Skeletal muscle tissue (tissue), 4 donors: Measurements from ENCODE around the gene CELA1. TPM values are rescaled to one million over a fixed set of nuclear protein-coding genes. Genes with fewer than 3 reads are reported as not detected.
"Not testable (repeated sequence)": the region's sequence is repeated elsewhere in the genome, so short reads cannot be mapped to it uniquely, and the experiment has no call there.

Experiments
- H3K27ac ChIP-seq: one replicate; pipeline ENCODE4 v1.7.0; 2013; ENCODE audit warnings: mild to moderate bottlenecking, low read depth, low read length, inconsistent platforms
- H3K27me3 ChIP-seq, 3 donors: one replicate each; pipeline ENCODE4 v1.7.0; 2013; ENCODE audit warnings: low read length in 3 of 3; ENCODE audit not compliant: control insufficient read depth in 3 of 3, insufficient read depth in 3 of 3
- H3K36me3 ChIP-seq, 3 donors: one replicate each; pipeline ENCODE4 v1.7.0; 2013; ENCODE audit warnings: low read length in 3 of 3; ENCODE audit not compliant: control insufficient read depth in 3 of 3, insufficient read depth in 3 of 3
- H3K4me1 ChIP-seq, 3 donors: one replicate each; pipeline ENCODE4 v1.7.0; 2013; ENCODE audit warnings: low read length in 3 of 3, mild to moderate bottlenecking in 3 of 3; ENCODE audit not compliant: control insufficient read depth in 3 of 3, insufficient read depth in 3 of 3
- H3K4me3 ChIP-seq, 3 donors: one replicate each; pipeline ENCODE4 v1.7.0; 2013; ENCODE audit warnings: low read length in 3 of 3
- H3K9ac ChIP-seq, 3 donors: one replicate each; pipeline ENCODE4 v1.7.0; 2013; ENCODE audit warnings: low read length in 3 of 3, mild to moderate bottlenecking in 3 of 3, moderate library complexity in 2 of 3, low read depth in 1 of 3
- H3K9me3 ChIP-seq, 3 donors: one replicate each; pipeline ENCODE4 v1.7.0; 2013; ENCODE audit warnings: low read length in 3 of 3; ENCODE audit not compliant: control insufficient read depth in 3 of 3
- total RNA-seq: library from RNA; depleted of rRNA; stranded (reverse); fragments of >200 nt; gene quantifications from one replicate; pipeline ENCODE4 v1.2.3, GENCODE V29; 2014
- donor health status: Osteomylitis.

Gene CELA1
- total RNA-seq, 1 donor from 2014 or later, result not detected

DNA sequence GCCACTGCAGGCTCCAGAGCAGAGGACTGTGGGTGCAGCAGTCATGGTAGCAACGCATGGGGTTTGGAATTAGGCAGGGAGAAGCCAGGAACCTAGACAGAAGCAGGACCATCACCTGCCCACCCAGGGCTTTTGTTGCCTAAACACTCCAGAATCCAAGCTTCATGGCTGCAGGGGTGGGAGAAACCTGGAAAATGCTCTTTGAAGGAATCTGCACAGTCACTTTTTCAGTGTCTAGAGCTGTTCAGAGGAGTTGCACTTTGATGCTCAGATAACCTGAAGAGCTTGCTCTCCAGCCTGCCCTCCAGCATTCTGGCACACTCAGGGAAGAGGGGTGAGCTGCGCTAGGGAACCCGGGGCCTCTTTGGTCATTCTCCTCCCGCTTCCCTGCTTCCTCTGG is 1.6 kb upstream of the CELA1 start:
- no peaks in the 10 kb centered on the region for H3K27me3 ChIP-seq
- H3K9me3 ChIP-seq, result no peaks in the 10 kb centered on the region
- H3K4me1 ChIP-seq, result no peaks in the 10 kb centered on the region
- no peak overlapping the region for H3K9ac ChIP-seq
- no peak overlapping the region for H3K27ac ChIP-seq
- no peak overlapping the region for H3K4me3 ChIP-seq
- no peaks in the 10 kb centered on the region for H3K36me3 ChIP-seq

- Histone ChIP-seq H3K27me3 (no peaks in the 10 kb centered on the region), H3K9ac (no peak overlapping the region), H3K9me3 (no peaks in the 10 kb centered on the region), H3K4me1 (peaks cover 4 to 5% (median 4%) of the 10 kb centered on the region in 3 donors), H3K4me3 (no peak overlapping the region), H3K27ac (no peak overlapping the region), H3K36me3 (no peaks in the 10 kb centered on the region)
Measured at GRCh38 chr12:51345681-51346080, 798 bp downstream of the CELA1 start.

GRCh38 chr12:51343201-51343600 is 3.3 kb downstream of the CELA1 start:
- peaks cover 4 to 5% (median 4%) of the 10 kb centered on the region in 3 donors for H3K4me1 ChIP-seq
- H3K36me3 ChIP-seq, result no peaks in the 10 kb centered on the region
- no peak overlapping the region for H3K27ac ChIP-seq
- no peaks in the 10 kb centered on the region for H3K27me3 ChIP-seq
- no peak overlapping the region for H3K9ac ChIP-seq
- no peak overlapping the region for H3K4me3 ChIP-seq
- no peaks in the 10 kb centered on the region for H3K9me3 ChIP-seq

DNA sequence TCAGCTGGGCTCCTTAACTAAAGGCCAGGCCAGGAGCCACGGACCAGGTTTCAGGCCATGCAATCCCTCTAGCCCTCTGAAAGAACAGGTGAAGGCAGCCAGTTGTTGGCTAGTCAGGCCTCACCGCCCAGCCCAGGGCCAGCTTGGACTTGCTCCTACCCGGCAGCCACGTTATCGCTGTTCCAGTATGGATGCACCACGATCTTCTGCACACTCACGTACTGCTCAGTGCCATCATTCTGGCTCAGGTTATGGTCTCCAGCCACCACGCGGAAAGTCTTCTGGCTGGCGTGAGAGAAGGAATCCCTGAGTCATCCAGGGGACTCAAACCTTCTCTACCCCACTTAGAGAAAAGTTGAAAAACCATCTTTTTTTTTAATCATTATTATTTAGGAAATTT is 4.1 kb downstream of the CELA1 start:
- Histone ChIP-seq H3K36me3 (no peaks in the 10 kb centered on the region), H3K9me3 (no peaks in the 10 kb centered on the region), H3K4me3 (no peak overlapping the region), H3K27me3 (no peaks in the 10 kb centered on the region), H3K9ac (no peak overlapping the region), H3K4me1 (peaks cover 4 to 5% (median 4%) of the 10 kb centered on the region in 3 donors), H3K27ac (no peak overlapping the region)

GRCh38 chr12:51341251-51342007 is 5.0 kb downstream of the CELA1 start:
- Histone ChIP-seq H3K9me3 (no peaks in the 10 kb centered on the region), H3K27ac (no peak overlapping the region), H3K9ac (peak overlapping the region; percentile 7 to 78 (median 40)), H3K36me3 (no peaks in the 10 kb centered on the region), H3K27me3 (no peaks in the 10 kb centered on the region), H3K4me3 (peak overlapping the region; percentile 34 to 70 (median 57)), H3K4me1 (peaks cover 4 to 5% (median 4%) of the 10 kb centered on the region in 3 donors)

GRCh38 chr12:51339750-51340149 is 6.7 kb downstream of the CELA1 start:
- Histone ChIP-seq H3K4me3 (no peak overlapping the region), H3K9me3 (no peaks in the 10 kb centered on the region), H3K36me3 (no peaks in the 10 kb centered on the region), H3K27me3 (no peaks in the 10 kb centered on the region), H3K27ac (no peak overlapping the region), H3K4me1 (peaks cover 4 to 5% (median 4%) of the 10 kb centered on the region in 3 donors), H3K9ac (no peak overlapping the region)

GRCh38 chr12:51337336-51337735 is 9.1 kb downstream of the CELA1 start:
- not testable (repeated sequence) for H3K4me1 ChIP-seq, H3K4me3 ChIP-seq, H3K27me3 ChIP-seq, H3K9ac ChIP-seq, H3K27ac ChIP-seq, H3K36me3 ChIP-seq, H3K9me3 ChIP-seq

DNA sequence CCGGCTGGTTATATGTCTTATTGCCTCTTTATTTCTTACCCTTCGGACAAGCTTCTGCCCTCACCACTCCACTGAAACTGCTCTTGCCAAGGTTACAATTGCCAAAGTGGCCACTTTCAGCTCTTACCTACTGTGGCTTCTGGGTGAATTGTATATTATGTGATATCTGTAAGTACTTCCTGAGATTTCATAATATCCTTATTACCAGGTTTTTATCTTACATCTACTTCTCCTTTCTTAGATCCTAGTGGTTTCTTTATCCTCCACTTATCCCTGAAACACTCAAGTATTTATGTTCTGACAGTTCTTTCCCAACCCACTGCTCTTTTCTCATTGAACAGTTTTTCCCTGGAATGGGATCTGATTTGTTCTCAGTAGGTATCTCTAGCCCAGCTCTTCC is 10.5 kb downstream of the CELA1 start:
- Histone ChIP-seq H3K4me1 (peaks cover 0 to under 1% (median 0%) of the 10 kb centered on the region in 3 donors), H3K9me3 (no peaks in the 10 kb centered on the region), H3K4me3 (no peak overlapping the region), H3K36me3 (no peaks in the 10 kb centered on the region), H3K9ac (no peak overlapping the region), H3K27ac (no peak overlapping the region), H3K27me3 (no peaks in the 10 kb centered on the region)

- H3K4me1 ChIP-seq, result no peaks in the 10 kb centered on the region
Measured at GRCh38 chr12:51334764-51335163, 11.7 kb downstream of the CELA1 start.

GRCh38 chr12:51333536-51333935 is 12.9 kb downstream of the CELA1 start:
- Histone ChIP-seq H3K9ac (no peak overlapping the region), H3K27ac (no peak overlapping the region)

More at GRCh38 chr12:51334764-51335163, 11.7 kb downstream of the CELA1 start:
- Histone ChIP-seq H3K4me3 (no peak overlapping the region), H3K27me3 (no peaks in the 10 kb centered on the region), H3K9me3 (no peaks in the 10 kb centered on the region), H3K9ac (no peak overlapping the region), H3K36me3 (no peaks in the 10 kb centered on the region), H3K27ac (no peak overlapping the region)

More at GRCh38 chr12:51333536-51333935, 12.9 kb downstream of the CELA1 start:
- no peaks in the 10 kb centered on the region for H3K27me3 ChIP-seq
- H3K4me1 ChIP-seq, result no peaks in the 10 kb centered on the region
- no peaks in the 10 kb centered on the region for H3K9me3 ChIP-seq
- no peak overlapping the region for H3K4me3 ChIP-seq
- H3K36me3 ChIP-seq, result no peaks in the 10 kb centered on the region
